GM23338 (cell line): ENCODE data around the gene AVP.

Experiments used
- CREB1 ChIP-seq: fragments of 250-450 bp; sonication (Bioruptor Pico); IDR thresholded peaks from 2 replicates; pipeline ENCODE4 v1.5.0; 2020; ENCODE audit warnings: low read depth, mild to moderate bottlenecking, moderate library complexity
- EZH2 ChIP-seq: fragments of 200-600 bp; sonication (generic); IDR thresholded peaks from one replicate; pipeline ENCODE4 v1.8.0; 2017; ENCODE audit warnings: antibody characterized with exemption, mild to moderate bottlenecking, low read depth; ENCODE audit not compliant: unreplicated experiment
- TF ChIP-seq, protein P1 (sequence below), 2 experiments: fragments of 200-600 bp in 1 of 2; sonication (generic) in 1 of 2; conservative IDR thresholded peaks; 2 replicates each; pipeline versions ENCODE4 v1.5.1 to v1.6.1; 2016 to 2017; ENCODE audit warnings: antibody characterized with exemption in 2 of 2, low read depth in 2 of 2, mild to moderate bottlenecking in 2 of 2, moderate library complexity in 1 of 2

DNA sequence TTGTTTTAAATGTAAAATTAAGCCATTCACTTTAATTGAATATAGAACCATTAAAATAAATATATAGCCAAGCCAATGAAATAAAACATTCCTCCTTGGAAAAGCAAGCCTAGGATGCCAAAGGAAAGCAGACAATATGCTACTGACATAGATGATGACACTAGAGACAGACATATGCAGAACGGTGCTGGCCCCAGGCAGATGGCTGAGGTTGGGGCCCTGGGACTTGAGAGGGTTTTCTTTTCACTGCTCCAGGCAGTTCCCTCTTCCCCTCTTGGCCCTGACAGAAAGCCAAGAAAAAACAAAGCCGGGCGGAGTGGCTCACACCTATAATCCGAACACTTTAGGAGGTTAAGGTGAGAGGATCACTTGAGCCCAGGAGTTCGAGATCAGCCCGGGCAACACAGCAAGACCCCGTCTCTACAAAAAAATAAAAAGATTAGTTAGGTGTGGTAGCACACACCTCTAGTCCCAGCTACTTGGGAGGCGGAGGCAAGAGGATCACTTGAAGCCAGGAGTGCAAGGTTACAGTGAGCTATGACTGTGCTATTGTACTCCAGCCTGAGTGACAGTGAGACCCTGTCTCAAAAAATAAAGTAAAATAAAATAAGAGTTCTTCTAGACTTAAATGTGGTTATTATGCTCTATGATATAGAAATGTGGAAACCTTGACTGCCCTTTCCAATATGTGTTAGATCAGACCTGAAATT is 43.9 kb upstream of the AVP start:
- no peak for TF ChIP-seq EZH2
- TF ChIP-seq CREB1 (CRISPR knock-in tag): no peak
- TF ChIP-seq, protein P1, sequence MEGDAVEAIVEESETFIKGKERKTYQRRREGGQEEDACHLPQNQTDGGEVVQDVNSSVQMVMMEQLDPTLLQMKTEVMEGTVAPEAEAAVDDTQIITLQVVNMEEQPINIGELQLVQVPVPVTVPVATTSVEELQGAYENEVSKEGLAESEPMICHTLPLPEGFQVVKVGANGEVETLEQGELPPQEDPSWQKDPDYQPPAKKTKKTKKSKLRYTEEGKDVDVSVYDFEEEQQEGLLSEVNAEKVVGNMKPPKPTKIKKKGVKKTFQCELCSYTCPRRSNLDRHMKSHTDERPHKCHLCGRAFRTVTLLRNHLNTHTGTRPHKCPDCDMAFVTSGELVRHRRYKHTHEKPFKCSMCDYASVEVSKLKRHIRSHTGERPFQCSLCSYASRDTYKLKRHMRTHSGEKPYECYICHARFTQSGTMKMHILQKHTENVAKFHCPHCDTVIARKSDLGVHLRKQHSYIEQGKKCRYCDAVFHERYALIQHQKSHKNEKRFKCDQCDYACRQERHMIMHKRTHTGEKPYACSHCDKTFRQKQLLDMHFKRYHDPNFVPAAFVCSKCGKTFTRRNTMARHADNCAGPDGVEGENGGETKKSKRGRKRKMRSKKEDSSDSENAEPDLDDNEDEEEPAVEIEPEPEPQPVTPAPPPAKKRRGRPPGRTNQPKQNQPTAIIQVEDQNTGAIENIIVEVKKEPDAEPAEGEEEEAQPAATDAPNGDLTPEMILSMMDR (conservative IDR thresholded peaks at IDR 0.05; ENCODE audit: low read depth in 2 of 2): no peak
